Measurements from ENCODE around the gene RNF114. TPM values are rescaled to one million over a fixed set of nuclear protein-coding genes. Genes with fewer than 3 reads are reported as not detected.
A peak's percentile ranks its signal among the peaks of the same experiment; 100 is the strongest.

The RNF114 gene
- total RNA-seq, 2 experiments from 2014 or later = 68.4 to 70.5 TPM

DNA sequence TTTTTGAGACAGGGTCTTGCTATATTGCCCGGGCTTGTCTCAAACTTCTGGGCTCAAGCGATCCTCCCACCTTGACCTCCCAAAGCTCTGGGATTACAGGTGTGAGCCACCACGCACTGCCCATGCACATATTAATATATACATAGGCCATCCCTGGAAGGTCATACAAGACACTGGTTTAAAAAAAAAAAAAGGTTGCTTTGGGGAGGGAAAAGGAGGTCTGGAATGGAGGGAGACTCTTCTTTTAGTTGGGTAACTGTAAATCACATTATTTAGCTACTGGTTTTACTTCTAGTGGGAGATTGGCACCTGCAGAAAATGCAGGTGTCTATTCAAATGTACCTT is 42.5 kb downstream of the RNF114 start:
- DNase-seq (no peak), ATAC-seq (no peak)
- ChIA-PET CTCF (interaction anchor here (0.7 to 11.7 kb wide), 46 partner anchors 9 to 210 kb away, joined by 3 to 364 read pairs (median 6); partner anchors contain the start of gene PEDS1), POLR2A (interaction anchor here (0.6 to 2.0 kb wide), 5 partner anchors 37 to 191 kb away, joined by 3 to 14 read pairs (median 3); no protein-coding TSS in a partner anchor)
- TF ChIP-seq, protein P1, sequence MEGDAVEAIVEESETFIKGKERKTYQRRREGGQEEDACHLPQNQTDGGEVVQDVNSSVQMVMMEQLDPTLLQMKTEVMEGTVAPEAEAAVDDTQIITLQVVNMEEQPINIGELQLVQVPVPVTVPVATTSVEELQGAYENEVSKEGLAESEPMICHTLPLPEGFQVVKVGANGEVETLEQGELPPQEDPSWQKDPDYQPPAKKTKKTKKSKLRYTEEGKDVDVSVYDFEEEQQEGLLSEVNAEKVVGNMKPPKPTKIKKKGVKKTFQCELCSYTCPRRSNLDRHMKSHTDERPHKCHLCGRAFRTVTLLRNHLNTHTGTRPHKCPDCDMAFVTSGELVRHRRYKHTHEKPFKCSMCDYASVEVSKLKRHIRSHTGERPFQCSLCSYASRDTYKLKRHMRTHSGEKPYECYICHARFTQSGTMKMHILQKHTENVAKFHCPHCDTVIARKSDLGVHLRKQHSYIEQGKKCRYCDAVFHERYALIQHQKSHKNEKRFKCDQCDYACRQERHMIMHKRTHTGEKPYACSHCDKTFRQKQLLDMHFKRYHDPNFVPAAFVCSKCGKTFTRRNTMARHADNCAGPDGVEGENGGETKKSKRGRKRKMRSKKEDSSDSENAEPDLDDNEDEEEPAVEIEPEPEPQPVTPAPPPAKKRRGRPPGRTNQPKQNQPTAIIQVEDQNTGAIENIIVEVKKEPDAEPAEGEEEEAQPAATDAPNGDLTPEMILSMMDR (IDR thresholded peaks at IDR 0.05) = no peak
- H3K9me3 Mint-ChIP-seq = no peaks in the 10 kb centered on the region
- no peak overlapping the region for H3K27ac Mint-ChIP-seq
- H3K36me3 Mint-ChIP-seq (ENCODE audit: low read depth) = no peaks in the 10 kb centered on the region
- H3K27me3 Mint-ChIP-seq = peaks cover 3% of the 10 kb centered on the region
- intact Hi-C loops (cut with micrococcal nuclease) = loop anchor here (2.0 kb wide), 1 partner anchor 92 kb away; no protein-coding TSS in a partner anchor
- H3K4me1 Mint-ChIP-seq (ENCODE audit: low read depth) = peaks cover 27% of the 10 kb centered on the region
- no peak overlapping the region for H3K4me3 Mint-ChIP-seq

DNA sequence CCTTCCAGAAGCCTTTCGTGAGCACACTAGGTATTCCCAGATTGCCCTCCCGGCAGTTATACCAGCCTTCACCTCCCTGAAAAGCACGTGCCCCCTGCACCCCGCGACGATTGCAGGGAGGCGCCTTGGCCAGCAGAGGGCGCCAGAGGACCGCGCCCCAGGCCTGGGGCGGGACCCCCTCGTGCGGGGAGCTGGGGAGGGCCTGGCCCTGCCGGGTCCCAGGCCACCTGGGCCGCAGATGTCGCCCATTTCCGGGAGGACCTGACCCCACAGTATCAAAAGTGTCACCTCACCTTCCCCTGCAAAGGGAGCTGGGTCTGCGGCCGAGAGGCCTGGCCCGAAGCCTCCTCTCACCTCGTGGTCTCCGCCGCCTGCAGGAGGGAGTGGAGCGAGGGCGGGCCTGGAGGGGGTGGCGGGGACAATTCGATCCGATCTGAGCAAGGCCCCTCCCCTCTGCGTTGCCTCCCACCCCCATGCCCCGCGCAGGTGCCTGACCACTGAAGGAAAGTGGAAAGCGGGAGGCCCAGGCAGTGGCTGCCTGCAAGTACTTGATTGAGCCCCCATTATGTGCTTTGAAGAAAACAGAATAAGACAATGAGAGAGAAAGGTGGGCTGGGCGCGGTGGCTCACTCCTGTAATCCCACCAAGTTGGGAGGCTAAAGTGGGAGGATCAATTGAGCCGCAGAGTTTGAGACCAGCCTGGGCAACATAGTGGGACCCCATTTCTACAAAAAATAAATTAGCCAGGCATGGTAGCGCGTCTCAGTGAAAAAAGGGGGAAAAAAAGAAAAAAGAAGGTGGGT is 43.0 kb downstream of the RNF114 start:
- Mint-ChIP-seq H3K27me3 (peaks cover 3% of the 10 kb centered on the region), H3K27ac (no peak overlapping the region), H3K36me3 (ENCODE audit: low read depth) (no peaks in the 10 kb centered on the region), H3K4me1 (ENCODE audit: low read depth) (peaks cover 30% of the 10 kb centered on the region), H3K9me3 (no peaks in the 10 kb centered on the region), H3K4me3 (no peak overlapping the region)
- POLR2A ChIA-PET = interaction anchor here (0.6 to 2.0 kb wide), 7 partner anchors 38 to 190 kb away, joined by 3 to 14 read pairs (median 3); partner anchors contain the start of gene UBE2V1
- intact Hi-C loops (cut with micrococcal nuclease) = loop anchor here (2.0 kb wide), 1 partner anchor 92 kb away; no protein-coding TSS in a partner anchor
- peak; percentile 63 for ATAC-seq
- TF ChIP-seq, protein P1 (IDR thresholded peaks at IDR 0.05) = peak; percentile 100
- DNase-seq = peak; percentile 61
- CTCF ChIA-PET = interaction anchor here (0.6 to 11.7 kb wide), 62 partner anchors 9 to 209 kb away, joined by 3 to 364 read pairs (median 5); partner anchors contain the start of genes PEDS1, RNF114 and UBE2V1

DNA sequence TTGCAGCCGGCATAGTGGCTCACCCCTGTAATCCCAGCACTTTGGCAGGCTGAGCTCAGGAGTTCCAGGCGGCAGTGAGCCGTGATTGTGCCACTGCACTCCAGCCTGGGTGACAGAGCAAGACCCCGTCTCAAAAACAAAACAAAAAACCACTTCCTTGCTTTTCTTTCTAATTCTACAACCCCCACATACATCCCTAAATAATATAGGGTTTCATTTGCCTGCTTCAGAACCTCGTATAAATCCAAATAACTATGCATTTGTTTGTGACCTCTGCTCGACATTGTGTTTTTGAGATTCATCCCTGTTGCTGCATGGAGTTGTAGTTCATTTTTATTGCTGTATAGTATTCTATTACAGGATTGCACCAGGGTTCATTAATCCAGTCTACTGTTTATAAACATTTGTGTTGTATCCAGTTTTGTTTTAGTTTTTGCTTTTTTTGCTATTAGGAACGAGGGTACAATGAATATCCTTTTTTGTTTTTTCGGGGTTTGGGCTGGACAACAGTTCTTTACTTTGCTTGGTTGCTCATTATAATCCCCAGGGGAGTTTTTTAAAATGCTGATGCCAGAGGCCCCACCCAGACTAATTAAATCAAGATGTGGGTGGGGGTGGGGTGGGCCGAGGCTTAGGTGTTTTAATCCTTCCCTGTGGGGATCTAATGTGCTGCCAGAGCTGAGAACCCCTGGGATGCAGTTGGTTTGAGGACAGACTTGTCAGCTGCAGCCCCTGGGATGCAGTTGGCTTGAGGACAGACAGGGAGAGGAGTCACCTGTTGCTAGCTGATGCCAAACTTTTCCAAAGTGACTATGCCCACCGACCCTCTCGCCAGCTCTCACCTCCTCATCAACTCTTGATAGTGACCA is 44.2 kb downstream of the RNF114 start:
- CTCF ChIA-PET = interaction anchor here (0.8 to 11.7 kb wide), 16 partner anchors 8 to 202 kb away, joined by 3 to 364 read pairs (median 4); partner anchors contain the start of gene PEDS1
- Mint-ChIP-seq H3K4me3 (no peak overlapping the region), H3K9me3 (no peaks in the 10 kb centered on the region), H3K27me3 (peaks cover 3% of the 10 kb centered on the region), H3K4me1 (ENCODE audit: low read depth) (peaks cover 30% of the 10 kb centered on the region), H3K36me3 (ENCODE audit: low read depth) (no peaks in the 10 kb centered on the region), H3K27ac (no peak overlapping the region)
- ATAC-seq (no peak), DNase-seq (no peak)
- POLR2A ChIA-PET = interaction anchor here (0.7 to 1.7 kb wide), 7 partner anchors 57 to 444 kb away, joined by 3 to 7 read pairs (median 3); partner anchors contain the start of gene UBE2V1
- intact Hi-C loops (cut with micrococcal nuclease) = loop anchor here (5.0 kb wide), 1 partner anchor 187 kb away; no protein-coding TSS in a partner anchor
- TF ChIP-seq, protein P1 (IDR thresholded peaks at IDR 0.05) = no peak

DNA sequence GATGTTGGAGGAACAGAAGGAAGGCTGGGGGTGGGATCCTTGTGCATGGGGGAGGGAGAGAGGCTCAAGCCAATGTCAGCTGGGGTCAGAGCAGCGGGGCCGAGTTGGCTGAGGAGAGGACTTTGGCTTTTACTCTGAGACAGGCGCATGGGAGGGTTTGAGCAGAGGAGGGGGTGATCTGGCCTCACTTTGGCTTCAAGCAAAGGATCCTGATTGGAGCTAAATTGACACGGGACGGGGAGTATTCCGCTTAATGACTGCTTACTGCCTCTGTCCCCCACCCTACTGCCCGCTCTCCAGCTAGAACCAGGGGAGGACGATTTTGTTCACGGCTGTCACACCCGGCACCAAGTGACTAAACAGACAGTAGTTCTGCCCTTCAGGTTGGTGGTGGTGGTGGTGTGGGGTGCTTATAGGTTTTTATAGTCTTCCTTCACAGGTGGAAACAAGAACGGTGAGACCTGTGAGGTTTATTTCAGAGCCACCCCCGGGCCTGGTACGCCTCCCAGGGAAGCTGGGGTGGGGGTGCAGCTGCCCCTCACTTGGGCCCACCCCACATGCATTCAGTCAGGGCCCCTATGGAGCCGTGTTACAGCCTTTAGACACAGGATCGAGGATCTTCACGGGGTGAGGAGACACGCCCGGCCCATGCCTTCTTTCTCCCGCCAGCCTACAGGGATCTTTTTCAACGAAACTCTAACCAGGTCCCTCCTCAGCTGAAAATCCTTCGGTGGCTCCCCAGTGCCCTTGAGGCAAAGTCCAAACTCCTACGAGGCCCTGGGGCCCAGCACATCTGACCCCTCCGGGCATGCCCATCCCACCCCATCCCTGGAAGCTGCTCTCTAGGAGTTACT is 45.2 kb downstream of the RNF114 start:
- ChIA-PET CTCF (interaction anchor here (0.8 to 11.7 kb wide), 10 partner anchors 7 to 188 kb away, joined by 3 to 364 read pairs (median 4); no protein-coding TSS in a partner anchor), POLR2A (interaction anchor here (0.8 to 1.7 kb wide), 4 partner anchors 11 to 173 kb away, joined by 3 to 7 read pairs (median 3); no protein-coding TSS in a partner anchor)
- intact Hi-C loops (cut with micrococcal nuclease) = loop anchor here (5.0 kb wide), 1 partner anchor 186 kb away; no protein-coding TSS in a partner anchor
- DNase-seq (no peak), ATAC-seq (no peak)
- H3K36me3 Mint-ChIP-seq (ENCODE audit: low read depth) = no peaks in the 10 kb centered on the region
- peaks cover 30% of the 10 kb centered on the region for H3K4me1 Mint-ChIP-seq (ENCODE audit: low read depth)
- H3K4me3 Mint-ChIP-seq = no peak overlapping the region
- H3K27ac Mint-ChIP-seq = peak overlapping the region; percentile 66
- peaks cover 3% of the 10 kb centered on the region for H3K27me3 Mint-ChIP-seq
- no peaks in the 10 kb centered on the region for H3K9me3 Mint-ChIP-seq
- TF ChIP-seq, protein P1 (IDR thresholded peaks at IDR 0.05) = no peak
